GM21576 (cell line): ENCODE data around the gene NUDT15.
"Not testable (repeated sequence)": the region's sequence is repeated elsewhere in the genome, so short reads cannot be mapped to it uniquely, and the experiment has no call there.

Experiments
- ATAC-seq: cut with Tn5 transposase; IDR thresholded peaks from one replicate; pipeline ENCODE4 v1.9.1; 2021; ENCODE audit warnings: mild to moderate bottlenecking, moderate library complexity; ENCODE audit not compliant: unreplicated experiment

The NUDT15 gene

GRCh38 chr13:48037346-48038173 is at the start of gene NUDT15:
NUDT15 (plus strand) TSS chr13:48037726; CDS start chr13:48037747, 21 bp downstream.
- ATAC-seq: peak; percentile 94

GRCh38 chr13:47990427-47990826 is 47.1 kb upstream of the NUDT15 start:
- ATAC-seq: no peak

- no peak for ATAC-seq
Observed at GRCh38 chr13:47990920-47991466, 46.5 kb upstream of the NUDT15 start.

DNA sequence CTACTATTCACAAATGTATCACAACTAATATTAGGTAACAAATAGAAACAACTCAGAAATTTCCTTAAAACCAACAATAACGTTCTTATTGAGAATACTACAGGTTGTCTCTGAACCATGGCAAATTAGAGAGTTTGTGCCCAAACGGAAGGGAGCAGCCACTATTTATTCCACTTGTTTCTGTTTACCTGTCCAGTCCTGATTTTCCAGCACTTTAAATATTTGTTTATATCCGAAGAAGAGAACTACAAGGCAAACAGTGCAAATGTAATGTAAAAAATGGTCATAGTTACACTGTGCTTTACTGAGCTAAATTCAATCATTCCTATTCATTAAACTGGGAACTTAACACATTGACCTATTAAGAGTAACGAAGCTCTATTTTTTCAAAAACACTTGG is 45.7 kb upstream of the NUDT15 start:
- ATAC-seq: no peak

GRCh38 chr13:47997384-47997783 is 40.1 kb upstream of the NUDT15 start:
- ATAC-seq: no peak

DNA sequence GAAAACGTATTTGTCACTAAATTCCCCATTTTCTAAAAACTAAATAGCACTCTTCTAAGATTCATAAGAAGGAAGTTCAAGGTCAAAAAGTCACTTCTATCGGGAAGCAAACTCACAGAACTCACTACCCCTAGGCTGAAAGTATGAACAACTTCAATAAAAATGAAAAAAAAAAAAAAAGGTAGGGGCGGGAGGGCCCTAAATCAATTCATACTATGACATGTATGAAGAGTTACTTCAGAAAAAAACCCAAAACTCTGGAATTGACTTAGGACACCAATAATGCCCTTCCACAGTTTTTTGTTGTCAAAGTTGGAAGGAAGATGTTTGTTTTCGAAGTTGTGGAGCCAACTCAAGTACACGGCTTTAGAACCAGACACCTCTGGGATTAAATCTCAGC is 37.6 kb upstream of the NUDT15 start:
- no peak for ATAC-seq

DNA sequence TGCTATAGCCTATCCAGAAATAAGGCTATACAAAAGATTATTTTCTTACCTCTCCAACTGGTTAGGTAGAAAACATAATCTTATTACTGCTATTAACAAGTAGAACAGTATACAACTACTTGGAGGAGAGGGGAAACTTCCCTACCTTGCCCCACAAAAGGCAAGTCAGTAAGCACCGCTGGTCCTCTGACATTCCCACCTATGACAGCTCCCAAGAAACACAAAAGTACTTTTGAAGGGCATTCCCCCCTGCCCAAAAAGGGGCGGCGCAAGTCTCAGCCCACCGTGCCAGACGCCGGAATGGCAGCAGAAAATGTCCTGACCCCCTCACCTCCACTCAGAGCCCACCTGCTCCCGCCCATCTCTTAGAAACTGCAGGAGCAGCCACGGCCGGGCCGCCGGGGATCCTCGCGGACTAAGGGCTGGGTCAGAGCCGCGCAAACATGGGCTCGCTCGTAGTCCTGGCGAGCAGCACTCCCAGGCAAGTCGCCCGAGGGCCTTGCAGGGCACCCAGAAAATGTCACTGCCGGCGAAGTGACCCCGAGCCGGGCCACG is 36.9 kb upstream of the NUDT15 start:
- peak; percentile 31 for ATAC-seq

DNA sequence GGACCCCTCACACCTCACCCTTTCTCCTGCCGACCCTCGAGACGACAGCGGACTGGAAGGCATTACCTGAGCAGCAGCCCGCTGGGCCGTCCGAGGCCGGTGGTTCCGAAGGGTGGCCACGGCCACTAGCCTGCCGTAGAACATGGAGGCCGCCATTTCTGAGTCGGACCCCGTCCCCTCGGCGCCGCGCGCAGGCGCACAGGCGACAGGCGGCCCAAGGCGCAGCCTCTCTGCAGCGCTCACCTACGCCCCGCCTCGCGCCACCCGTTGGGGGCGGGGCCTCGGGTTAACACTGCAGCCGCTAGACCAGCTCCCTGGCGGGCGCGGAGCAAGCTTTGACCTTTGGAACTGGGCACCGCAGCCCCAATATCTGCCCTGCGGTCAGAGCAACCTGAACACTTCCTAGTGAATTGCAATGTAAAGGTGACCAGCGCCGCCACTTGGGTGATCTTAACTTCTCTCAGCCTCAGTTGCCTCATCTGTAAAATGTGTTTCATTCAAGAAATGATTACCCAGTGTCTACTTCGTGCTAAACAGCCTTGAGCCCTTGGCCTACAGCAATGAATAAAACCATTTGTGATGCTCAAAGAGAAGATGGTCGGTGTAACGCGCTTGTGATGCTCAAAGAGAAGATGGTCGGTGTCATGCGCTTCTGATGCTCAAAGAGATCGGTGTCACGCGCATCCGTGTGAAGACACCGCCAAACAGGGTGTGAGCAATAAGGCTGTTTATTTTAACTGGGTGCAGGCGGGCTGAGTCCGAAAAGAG is 36.2 kb upstream of the NUDT15 start, which contains the start of gene SUCLA2:
Gene SUCLA2, minus strand, starts transcription at position 160 of the 768 bp plus-strand sequence. Its CDS starts 4 bp downstream, at position 156.
- ATAC-seq: peak; percentile 96

DNA sequence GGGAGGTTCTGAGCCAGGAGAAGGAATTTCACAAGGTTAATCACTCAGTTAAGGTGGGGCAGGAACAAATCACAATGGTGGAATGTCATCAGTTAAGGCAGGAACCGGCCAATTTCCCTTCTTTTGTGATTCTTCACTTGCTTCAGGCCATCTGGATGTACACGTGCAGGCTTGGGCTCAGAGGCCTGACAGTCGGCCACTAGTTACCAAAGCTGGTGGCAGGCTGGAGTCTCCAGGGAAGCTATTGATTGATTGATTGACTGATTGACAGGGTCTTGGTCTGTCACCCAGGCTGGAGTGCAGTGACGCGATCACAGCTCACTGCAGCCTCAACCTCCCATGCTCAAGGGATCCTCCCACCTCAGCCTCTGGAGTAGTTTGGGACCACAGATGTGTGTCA is 35.5 kb upstream of the NUDT15 start:
- not testable (repeated sequence) for ATAC-seq

- ATAC-seq: no peak
Observed at GRCh38 chr13:48004201-48004600, 33.3 kb upstream of the NUDT15 start.

GRCh38 chr13:48006396-48006795 is 31.1 kb upstream of the NUDT15 start:
- no peak for ATAC-seq

DNA sequence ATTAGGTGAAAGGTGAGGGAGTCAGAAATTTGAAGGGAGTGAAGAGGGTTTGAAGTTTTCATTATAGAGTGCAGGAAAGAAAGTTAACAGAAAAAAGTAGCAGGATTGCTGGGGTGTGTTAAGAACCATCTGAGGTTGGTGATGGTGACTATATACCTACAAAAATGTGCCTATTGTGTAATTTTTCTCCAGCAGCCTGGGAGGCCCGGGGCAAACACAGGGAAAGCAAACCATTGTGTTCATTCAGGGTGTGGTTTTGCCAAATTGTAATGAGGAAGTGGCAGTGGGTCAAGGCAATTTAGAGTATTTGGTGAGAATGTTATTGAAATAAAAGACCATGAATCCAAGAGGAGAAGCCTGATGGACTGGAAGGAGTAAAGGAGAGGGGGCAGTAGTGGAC is 28.2 kb upstream of the NUDT15 start:
- ATAC-seq: no peak

- ATAC-seq: no peak
Observed at GRCh38 chr13:48010698-48011097, 26.8 kb upstream of the NUDT15 start.

DNA sequence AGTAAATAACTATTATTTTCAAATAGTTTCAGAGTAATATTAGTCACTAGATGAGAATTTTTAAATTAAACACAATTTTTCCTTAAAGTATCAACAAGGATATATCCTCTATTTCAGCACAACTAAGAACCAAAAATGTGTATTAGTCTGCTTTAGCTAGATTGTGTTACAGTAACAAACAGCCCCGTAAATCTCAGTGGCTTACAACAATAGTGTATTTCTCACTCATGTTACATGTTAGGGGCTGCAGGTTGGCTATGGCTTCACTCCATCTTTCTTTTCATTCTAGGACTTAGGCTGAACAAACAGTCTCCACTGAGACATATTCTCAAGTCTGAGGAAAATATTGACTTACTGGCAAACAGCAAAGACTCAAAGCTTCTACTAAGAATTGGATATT is 24.9 kb upstream of the NUDT15 start:
- ATAC-seq: no peak

- ATAC-seq: no peak
Observed at GRCh38 chr13:48014359-48014758, 23.2 kb upstream of the NUDT15 start.

- ATAC-seq: no peak
Observed at GRCh38 chr13:48018637-48019036, 18.9 kb upstream of the NUDT15 start.

- no peak for ATAC-seq
Observed at GRCh38 chr13:48019796-48020195, 17.7 kb upstream of the NUDT15 start.

DNA sequence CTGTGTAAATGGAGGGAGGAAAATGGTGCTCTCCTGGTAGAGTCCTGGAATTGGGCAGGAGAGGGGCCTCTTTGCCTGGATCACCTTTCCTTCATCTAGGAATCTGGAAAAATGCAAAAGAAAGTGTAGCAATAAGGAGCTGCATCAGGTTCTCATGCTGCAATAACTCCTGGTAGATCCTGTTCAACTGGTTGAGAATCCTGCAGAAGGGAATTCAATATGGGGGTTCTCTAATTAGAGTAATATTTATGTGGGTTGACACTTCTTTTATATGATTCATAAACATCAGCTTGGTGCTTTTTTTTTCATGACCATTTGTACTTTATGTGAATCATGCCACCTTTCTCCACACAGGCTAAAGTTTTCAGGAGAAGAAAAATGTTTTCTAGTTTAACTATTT is 9.5 kb upstream of the NUDT15 start:
- no peak for ATAC-seq

DNA sequence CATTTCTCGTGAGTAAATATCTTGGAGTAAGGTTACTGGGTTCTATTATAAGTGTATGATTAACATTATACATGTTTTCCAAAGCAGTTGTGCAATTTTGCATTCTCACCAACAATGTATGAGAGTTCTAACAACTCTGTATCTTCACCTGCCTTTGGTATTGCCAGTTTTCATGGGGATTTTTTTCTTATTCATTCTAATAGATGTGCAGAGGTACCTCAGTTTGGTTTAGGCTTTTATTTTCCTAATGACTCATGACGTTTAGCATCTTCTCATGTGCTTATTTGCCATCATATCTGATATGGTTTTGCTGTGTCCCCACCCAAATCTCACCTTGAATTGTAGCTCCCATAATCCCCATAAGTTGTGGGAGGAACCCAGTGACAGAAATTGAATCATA is 7.7 kb upstream of the NUDT15 start:
- ATAC-seq: no peak

DNA sequence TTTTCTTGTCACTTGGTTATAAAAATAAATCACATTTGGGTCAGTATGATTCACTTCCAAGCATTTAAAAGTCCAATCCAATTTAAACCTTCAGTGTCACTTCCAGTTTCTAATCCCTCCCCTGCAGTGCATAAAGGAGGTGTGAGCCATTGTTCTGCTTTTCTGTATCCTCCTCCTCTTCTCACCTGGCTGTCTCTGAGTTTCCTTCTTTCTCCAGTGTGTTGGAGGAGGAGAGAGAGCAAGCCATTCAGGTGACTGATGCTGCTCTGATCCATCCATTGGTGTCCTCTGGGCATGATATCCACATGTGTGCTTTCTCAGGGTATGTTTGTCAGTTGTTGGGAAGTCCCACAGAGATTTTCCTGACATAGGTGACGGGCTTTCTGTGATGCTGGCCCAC is 1.2 kb downstream of the NUDT15 start:
- no peak for ATAC-seq

GRCh38 chr13:48040049-48040448 is 2.5 kb downstream of the NUDT15 start:
- no peak for ATAC-seq
